Measurements from ENCODE around the gene ACTL7A.
"Not testable (repeated sequence)": the region's sequence is repeated elsewhere in the genome, so short reads cannot be mapped to it uniquely, and the experiment has no call there.

ACTL7A gene

DNA sequence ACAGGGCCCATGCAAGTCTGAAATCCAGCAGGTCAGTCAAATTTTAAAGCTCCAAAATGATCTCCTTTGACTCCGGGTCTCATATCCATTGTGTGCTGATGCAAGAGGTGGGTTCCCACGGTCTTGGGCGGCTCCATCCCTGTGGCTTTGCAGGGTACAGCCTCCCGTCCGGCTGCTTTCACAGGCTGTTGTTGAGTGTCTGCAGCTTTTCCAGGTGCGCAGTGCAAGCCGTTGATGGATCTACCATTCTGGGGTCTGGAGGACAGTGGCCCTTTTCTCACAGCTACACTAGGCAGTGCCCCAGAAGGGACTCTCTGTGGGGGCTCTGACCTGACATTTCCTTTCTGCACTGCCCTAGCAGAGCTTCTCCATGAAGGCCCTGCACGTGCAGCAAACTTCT lies 13.8 kb upstream of the ACTL7A start:
- DNase-seq (ENCODE audit: low read depth, low spot score) = not testable (repeated sequence)

DNA sequence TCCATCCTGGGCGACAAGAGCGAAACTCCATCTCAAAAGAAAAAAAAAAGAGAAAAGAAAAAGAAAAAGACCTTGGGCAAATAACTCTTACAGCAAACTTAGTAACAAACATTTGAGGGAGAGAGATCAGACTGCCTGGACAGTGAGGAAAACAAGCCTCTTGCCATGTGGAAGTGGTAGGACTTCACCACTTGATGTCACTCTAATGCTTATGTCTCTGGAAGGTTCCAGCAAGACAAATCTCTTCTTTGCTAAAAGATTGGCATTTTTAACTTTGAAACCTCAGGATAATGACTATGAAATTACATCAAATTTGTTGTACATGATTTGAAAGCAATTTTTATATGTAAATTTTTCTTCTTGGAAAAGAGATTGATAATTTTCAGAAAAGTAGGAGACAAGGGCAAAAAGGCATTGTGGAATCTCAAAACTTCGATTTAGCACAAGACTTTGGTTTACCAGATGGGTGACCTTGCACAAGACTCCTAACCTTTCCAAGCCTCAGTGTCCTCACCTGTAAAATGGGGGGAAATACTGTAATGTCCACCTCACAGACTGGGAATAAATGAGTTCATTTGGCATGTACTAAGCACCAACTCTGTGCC lies 11.7 kb upstream of the ACTL7A start:
- DNase-seq (ENCODE audit: low read depth, low spot score) = no peak

DNA sequence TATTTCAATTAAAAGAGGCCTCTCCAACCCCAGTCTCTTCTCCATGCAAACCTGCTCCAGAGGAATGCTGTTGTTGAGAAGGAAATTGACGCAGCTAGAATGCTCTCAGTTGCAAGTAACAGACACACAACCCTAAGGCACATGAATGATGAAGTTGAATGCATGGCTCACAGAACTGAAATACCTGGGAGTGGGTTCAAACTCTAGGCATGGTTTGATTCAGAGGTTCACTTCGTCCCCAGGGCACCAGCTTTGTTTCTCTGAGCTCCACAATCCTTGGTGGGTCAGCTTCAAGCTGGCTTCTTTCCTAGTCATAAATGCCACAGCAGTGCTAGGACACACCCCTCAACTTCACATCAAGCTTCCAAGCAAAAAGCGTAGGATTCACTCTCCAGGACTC lies 10.9 kb upstream of the ACTL7A start:
- no peak for DNase-seq (ENCODE audit: low read depth, low spot score)

DNA sequence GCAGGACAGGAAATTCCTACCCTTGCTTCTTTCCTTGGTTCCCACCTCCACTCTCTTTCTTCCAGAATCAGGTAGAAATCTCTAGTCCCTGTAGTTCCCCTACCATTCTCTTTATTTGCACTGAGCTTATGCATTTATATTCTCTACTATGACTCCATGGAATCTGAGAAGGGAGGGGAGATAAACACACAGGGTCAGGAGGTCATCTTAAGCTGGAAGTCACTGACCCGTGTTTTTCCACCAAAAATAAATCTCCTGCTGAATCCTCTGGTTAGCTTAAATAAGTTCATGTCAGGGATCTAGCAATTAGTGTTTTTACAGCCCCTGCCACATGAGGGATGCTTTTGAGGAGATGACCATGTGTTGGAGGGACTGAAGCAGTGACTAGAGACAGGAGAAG lies 10.0 kb upstream of the ACTL7A start:
- no peak for DNase-seq (ENCODE audit: low read depth, low spot score)

DNA sequence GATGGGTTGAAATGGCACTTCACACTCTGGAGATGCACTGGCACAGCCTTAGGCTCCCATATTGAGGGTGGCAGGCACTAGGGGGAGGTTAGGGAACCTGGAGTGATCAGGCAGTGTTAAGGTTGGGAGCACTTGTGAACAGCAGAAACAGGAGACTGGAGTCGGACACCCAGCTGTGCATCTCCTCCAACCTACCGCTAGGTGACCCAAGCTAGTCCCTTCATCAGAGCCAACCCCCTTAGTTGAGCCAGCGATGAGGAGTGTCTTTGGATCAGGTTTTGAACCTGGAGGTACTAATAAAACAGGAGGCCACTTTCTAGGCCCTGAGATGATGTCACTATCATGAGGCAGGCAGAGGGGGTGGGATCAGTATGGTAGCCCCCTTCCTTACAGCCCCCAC lies 8.0 kb upstream of the ACTL7A start:
- DNase-seq (ENCODE audit: low read depth, low spot score) = no peak

DNA sequence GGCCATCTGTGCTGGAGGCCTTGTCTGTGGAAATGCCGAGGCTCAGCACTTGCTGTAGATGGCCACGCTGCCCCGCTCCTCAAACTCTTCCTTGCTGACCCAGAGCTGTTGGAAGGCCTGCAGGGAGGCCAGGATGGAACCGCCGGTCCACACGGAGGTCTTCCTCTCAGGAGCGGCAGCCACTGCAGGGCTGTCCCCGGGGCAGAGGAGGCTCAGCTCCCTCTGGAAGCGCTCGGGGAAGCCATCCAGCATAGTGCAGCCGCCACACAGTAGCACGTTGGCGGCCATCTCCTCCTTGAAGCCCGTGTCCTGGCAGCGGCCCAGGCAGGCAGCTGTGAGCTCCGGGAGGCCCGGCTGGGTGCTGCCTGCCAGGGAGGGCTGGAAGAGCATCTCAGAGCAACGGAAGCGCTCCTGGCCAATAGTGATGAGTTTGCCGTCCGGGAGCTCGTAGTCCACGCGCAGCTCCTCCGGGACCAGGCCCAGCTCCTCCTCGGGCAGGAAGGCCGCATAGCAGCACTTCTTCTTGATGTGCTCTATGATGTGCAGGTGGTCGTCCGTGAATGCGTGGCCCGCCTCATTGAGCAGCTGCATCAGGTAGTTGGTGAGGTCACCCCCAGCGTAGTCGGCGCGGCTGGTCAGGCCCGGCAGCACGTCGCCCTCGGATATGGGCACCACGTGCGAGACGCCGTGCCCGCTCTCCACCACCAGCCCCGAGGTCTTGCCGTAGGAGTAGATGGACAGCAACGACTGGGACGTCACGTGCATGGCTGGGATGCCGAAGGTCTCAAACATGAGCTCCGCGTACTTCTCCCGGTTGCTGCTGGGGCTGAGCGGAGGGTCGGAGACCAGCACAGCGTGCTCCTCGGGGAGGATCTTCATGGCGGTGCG lies 7.2 kb upstream of the ACTL7A start:
- DNase-seq (ENCODE audit: low read depth, low spot score) = no peak

DNA sequence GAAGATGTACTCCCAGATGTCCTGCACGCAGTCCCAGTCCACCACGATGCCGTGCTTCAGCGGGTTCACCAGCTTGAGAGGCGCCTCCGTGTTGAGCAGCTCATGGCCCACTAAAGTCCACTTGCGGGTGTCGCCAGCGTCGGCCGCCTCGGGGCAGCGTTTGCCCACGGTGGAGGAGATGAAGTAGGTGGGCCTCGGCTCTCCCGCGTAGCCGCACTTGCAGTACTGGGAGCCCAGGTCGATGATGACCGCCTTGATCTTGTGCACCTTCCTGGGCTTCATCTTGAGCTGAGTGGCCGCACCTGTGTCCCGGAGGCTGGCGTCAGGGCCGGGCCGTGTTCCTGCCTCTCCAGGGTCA lies 6.6 kb upstream of the ACTL7A start:
- DNase-seq (ENCODE audit: low read depth, low spot score) = no peak

DNA sequence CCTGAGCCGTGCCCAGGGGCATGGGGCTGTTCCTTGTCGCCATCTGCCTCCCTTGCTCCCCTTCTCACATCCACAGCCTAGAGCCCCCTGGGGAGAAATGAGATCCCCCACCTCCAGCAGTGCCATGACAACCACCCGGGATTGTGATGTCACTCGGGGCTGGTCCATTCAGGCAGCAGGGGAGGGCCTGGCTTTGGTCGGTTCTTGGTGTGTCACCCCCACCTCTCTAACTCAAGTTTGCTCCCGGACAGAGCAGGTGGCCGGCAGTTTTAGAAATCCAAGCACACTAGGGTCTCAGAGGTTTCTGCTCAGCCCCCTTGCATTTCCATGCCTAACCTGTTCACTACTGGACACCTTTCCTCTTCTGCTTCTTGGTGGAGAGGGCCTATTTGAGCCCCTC lies 6.2 kb upstream of the ACTL7A start, which contains the start of gene ACTL7B:
Gene ACTL7B (minus strand): TSS at position 99 of the 400 bp plus-strand sequence. CDS start 56 bp downstream, at position 43.
- DNase-seq (ENCODE audit: low read depth, low spot score) = no peak

DNA sequence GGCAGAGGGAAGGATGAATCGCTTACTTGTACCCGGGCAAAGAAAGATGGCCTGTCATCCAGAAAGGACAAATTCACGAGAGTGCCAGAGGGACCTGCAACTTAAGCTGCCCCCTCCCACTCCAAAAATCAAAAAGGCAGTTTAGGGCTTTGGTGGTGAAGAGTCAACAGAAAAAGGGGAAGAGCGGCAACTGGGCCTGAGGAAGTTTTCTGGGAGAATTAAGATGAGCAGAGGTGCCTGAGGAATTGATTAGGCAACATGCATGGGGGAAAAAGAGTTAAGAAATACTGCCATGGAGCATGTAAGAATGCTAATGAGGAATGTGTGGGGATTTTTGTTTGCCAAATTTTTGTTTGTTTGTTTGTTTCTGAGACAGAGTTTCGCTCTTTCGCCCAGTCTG lies 4.5 kb upstream of the ACTL7A start:
- no peak for DNase-seq (ENCODE audit: low read depth, low spot score)

DNA sequence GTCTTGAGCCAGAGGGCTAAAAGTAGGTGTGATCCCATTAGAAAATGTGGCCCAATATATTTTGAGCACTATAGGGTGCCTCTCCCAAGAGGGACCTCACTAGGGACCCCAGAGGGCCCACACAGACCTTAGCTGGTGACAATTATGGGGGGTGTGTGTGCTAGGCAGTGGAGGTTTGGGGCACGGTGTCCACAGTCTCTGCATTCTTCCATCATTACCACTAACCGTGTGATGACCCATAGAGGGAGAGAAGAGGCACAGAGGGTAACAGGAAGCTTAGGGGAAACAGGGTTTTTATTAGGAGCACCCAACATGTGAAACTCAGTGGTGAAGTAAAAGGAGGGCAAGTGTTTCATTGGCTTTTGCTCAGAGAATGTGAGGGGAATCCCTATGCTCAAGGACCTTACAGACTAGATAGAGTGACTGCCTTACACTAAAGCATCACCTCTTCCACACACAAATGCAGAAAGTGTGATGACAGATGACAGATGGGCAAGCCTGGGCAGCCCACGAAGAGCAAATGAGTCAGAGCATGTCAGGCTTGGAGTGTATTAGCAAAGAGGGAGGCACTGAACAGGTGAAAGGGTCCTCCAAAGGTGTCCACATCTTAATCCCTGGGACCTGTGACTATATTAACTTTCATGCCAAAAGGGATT lies 2.5 kb upstream of the ACTL7A start:
- DNase-seq (ENCODE audit: low read depth, low spot score) = no peak

DNA sequence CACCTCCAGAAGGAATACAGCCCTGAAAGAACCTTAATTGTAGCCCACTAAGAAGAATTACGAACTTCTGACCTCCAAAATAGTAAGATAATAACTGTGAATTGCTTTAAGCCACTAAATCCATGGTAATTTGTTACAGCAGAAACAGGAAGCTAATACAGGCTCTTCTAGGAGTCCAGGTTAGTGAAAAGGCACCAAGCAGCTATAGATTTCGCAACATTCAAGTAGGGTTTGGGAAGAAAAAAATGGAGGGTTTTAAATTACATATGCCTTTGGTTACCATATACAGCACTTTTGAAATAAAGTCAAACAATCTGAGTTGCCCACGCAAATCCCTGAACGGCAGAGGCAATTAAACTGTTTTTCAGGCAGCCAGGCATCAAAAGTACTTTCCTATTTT lies 1.7 kb upstream of the ACTL7A start:
- no peak for DNase-seq (ENCODE audit: low read depth, low spot score)

DNA sequence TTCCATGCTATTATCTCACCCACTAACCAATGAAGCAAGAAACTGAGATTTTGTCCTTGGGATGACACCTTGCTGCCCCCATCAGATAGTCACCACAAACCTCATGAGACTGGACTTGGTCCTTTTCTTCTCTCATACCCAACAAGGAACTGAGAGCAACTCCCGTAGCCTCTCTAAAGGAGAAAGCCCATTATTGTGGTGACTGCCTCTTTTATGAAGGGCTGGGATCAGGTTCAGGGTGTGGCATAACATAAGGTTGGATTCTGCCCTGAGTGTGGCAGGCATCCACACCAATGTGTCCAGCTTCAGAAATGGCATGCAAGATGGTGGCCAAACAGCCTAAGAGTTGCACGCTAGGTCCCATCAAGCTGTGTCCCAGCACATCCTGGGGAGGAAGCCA lies 1.3 kb upstream of the ACTL7A start:
- no peak for DNase-seq (ENCODE audit: low read depth, low spot score)

DNA sequence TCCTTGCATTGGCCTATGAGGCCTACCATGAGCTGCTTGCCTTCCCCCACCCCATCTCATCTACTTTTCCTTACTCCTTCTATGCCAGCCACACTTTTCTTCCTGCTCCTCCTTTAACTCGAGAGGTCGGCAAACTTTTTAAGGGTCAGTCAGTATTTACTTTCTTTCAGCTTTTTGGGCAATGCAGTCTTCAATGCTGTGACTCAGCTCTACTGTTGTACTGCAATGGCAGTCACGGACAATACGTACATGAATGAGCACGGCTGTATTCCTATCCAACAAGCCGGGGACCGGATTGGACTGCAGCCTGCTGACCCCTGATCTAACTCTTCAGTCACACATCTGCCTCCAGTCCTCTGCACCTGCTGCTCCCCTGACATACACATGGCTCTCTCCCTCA lies 602 bp upstream of the ACTL7A start:
- DNase-seq (ENCODE audit: low read depth, low spot score) = no peak

DNA sequence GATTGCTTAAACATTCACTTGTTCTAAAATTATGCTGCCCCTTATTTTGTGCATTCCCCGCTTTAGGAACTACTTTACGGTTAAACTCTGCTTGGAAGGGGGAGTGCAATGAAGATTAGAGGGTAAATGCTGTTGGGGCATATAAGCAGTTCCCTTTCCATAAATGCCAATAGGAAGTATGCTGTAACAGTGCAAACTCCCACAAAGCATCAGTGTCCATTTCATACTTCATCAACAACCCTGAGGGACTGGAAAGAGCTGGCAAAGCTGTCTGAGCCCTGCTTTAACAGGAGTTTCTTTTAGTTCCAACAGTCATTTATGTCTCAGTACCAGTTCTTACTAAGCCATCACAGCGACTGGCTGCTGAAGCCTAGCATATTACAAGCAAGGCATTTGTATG lies 1.8 kb downstream of the ACTL7A start:
- DNase-seq (ENCODE audit: low read depth, low spot score) = no peak

DNA sequence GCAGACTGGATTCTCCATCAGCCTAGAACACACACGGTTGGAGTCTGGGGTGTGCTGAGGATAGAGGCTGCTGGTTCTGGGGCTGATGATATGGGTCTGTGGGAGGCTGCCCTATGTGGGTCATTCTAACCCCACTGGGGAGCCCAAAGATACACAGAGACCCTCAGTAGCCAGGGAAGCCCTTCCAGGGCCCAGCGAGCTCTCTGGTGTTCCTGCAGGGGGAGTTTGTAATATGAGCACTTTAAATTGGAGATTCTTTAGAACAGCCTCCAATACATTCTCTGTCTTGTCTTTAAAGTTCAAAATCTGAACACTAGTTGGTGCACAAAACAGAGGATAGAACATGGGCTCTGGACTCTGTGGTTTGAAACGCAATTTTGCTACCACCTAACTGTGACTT lies 2.4 kb downstream of the ACTL7A start:
- no peak for DNase-seq (ENCODE audit: low read depth, low spot score)

DNA sequence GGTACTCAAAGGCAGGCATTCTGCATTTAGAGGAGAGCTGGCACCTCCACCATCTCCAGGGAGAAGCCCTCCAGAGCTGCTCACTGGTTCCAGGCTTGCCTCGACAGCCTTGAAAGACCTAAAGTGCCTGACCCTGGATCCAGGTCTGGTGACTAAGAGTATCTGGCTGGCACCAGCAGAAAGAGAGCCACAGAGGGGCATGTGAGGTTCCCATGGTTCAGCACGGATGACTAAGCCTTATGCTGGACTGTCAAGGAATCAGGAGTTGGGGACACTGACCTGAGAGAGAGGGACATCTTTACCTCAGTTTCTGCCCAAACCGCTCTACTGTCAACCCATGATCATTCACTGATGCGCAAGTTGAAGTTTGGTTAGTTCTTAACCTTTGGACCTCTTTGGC lies 3.0 kb downstream of the ACTL7A start:
- DNase-seq (ENCODE audit: low read depth, low spot score) = no peak

DNA sequence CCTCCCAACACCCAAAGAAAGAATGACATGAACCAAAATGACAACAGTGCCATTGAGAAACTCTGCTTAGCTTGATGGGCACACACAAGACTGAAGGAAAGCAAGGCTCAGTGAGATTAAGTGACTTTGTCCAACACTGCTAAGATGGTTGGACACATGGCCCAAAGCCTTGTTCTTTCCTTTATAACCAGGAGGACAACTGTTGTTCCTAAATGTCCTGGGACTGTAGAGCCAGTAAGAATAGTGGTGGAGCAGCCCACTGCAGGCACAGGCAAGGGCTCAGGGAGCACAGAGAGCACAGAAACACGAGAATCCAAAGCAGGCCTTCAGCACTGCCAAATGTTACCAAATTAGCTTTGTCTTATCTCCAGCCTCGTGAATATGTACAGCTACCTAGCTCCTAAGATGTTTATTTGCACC lies 3.9 kb downstream of the ACTL7A start:
- DNase-seq (ENCODE audit: low read depth, low spot score) = no peak

DNA sequence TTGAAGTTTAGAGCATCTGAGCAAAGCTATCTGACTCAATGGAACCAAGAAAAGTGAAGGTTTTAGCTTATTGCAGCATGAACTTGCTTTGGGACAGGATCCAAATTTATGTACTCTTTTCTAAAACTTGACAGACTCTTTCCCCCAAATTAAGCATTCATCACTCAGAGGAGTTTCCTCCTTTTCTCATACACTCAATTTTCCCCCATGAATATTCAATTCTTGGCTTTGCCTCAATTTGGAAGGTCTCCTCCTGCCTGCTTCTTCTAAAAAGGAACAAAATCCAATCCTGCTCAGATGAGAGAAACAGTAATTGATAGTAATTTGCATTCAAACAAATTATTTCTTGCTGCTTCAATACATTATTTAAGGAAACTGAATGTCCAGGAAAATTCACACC lies 5.0 kb downstream of the ACTL7A start:
- DNase-seq (ENCODE audit: low read depth, low spot score) = no peak

DNA sequence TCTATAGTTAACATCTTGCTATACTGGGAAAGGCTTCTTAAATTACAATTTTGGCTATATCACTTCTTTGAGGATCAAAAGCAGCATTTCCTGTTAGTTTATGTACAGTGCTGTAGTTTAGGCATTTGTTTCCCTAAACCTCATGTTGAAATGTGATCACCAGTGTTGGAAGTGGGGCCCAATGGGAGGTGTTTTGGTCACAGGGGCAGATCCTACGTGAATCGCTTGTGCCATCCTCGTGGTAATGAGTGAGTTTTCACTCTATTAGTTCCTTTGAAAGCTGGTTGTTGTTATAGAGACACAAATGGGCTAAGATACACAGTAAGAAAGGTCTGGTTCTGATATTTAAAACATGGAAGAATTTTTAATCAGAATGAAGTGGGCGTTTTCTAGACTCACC lies 5.8 kb downstream of the ACTL7A start:
- no peak for DNase-seq (ENCODE audit: low read depth, low spot score)

DNA sequence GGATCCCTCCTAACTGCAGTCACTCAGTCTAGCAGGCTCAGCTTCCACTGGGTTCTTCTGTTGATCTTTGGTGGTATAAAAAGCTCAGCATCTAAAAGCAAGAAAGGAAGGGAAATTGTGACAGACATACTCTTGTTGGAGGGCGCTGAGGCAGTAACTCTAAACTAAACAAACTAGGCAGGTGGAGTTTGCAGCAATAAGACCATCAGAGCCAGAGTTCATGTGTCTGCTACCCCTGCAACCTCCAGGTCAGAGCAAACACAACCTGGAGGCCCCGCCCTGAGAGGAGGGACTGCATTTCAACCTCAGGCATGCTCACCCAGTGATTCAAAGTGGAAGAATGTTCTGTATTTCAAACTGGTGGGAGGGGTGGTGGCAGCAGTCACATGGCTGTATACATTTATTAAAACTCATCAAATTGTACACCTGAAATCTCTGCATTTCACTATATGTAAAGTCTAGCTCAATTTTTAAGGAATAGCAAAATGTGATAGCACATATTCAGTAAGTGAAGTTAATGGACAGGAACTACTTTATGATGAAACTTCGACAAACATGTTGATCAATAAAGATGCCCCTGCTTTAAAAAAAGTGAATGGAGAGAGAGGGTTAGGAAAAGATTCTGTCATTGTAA lies 7.1 kb downstream of the ACTL7A start:
- DNase-seq (ENCODE audit: low read depth, low spot score) = no peak

DNA sequence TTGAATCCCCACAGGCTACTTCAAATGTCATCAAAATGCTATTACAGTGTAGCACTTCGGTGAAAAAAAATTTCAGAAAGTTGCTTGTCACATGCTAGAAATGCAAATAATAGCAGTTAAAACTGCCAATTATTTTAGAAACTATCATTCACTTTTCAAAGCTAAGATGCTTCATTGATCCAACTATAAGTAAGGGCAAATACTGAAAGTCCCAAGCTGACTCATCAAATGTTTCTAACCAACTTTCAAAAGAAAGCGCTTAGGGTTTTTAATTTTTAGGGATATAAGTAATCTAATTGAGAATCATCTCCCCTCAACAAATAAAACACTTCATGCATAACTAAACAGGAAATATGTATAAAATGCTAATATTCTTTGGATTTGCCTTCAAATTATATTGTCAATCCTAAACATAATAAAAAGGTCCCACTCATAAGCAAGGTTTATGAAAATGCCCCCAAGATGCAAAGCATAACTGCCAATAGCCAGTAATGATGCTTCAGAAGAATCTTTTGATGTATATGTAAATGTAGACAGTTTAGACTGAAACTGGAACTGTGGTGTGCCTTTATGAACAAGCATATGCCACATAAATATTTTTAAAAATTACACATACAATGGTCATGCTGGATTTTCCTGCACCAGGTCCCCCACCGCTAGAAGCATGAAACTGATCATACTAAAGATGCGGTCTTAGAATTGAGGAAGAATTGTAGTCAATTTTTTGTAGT lies 12.2 kb downstream of the ACTL7A start:
- no peak for DNase-seq (ENCODE audit: low read depth, low spot score)

DNA sequence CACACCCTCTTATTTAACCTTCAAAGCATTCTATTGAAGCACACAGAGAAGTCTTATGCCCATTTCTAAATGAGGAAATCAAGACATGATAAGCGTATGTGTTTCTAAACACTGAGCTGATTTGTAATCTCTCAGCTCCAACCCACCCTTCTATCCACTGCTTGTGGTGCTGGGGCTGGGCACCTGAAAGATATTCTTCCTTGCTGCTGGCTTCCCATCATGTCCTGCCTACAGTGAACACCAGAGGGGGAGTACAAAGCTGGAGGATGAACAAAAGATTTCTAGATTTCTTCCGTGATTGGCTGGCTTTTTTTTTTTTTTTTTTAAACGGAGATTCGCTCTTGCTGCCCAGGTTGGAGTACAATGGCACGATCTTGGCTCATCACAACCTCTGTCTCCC lies 14.4 kb downstream of the ACTL7A start:
- no peak for DNase-seq (ENCODE audit: low read depth, low spot score)

Data from brain pericyte (primary cell).